SH-SY5Y (cell line): ENCODE data around the gene TCF12.

Experiments
- GATA2 ChIP-seq: IDR thresholded peaks from 2 replicates; pipeline ENCODE4 v1.6.1; 2011; ENCODE audit warnings: mild to moderate bottlenecking, low read depth, low read length
- GATA3 ChIP-seq: IDR thresholded peaks from 2 replicates; pipeline ENCODE4 v1.6.1; 2011; ENCODE audit warnings: low read depth, mild to moderate bottlenecking, low read length, moderate library complexity

GRCh38 chr15:57100136-57100539, 181.7 kb downstream of the TCF12 start:
- TF ChIP-seq GATA3 (no peak), GATA2 (no peak)
